ENCODE data around the gene AHCTF1. TPM values are rescaled to one million over a fixed set of nuclear protein-coding genes. Genes with fewer than 3 reads are reported as not detected.

Gene AHCTF1
- total and polyA plus RNA-seq, 8 donors: 22.4 to 62.5 (median 49.5) TPM

- Histone ChIP-seq H3K9me3 (no peaks in the 10 kb centered on the region), H3K36me3 (no peaks in the 10 kb centered on the region), H3K4me1 (no peaks in the 10 kb centered on the region), H3K27me3 (no peaks in the 10 kb centered on the region), H3K4me3 (no peak overlapping the region), H3K27ac (no peak overlapping the region)
- ATAC-seq (no peak), DNase-seq (no peak)
- TF ChIP-seq, protein P1, sequence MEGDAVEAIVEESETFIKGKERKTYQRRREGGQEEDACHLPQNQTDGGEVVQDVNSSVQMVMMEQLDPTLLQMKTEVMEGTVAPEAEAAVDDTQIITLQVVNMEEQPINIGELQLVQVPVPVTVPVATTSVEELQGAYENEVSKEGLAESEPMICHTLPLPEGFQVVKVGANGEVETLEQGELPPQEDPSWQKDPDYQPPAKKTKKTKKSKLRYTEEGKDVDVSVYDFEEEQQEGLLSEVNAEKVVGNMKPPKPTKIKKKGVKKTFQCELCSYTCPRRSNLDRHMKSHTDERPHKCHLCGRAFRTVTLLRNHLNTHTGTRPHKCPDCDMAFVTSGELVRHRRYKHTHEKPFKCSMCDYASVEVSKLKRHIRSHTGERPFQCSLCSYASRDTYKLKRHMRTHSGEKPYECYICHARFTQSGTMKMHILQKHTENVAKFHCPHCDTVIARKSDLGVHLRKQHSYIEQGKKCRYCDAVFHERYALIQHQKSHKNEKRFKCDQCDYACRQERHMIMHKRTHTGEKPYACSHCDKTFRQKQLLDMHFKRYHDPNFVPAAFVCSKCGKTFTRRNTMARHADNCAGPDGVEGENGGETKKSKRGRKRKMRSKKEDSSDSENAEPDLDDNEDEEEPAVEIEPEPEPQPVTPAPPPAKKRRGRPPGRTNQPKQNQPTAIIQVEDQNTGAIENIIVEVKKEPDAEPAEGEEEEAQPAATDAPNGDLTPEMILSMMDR (IDR thresholded peaks at IDR 0.05): no peak
- intact Hi-C loops (cut with DNase I): no loop called here
Measured at GRCh38 chr1:246803883-246804282, 127.9 kb downstream of the AHCTF1 start.

- H3K27me3 ChIP-seq: no peaks in the 10 kb centered on the region
- no peaks in the 10 kb centered on the region for H3K4me1 ChIP-seq
- no peak for ATAC-seq
- no peaks in the 10 kb centered on the region for H3K36me3 ChIP-seq
- no peak overlapping the region for H3K4me3 ChIP-seq
- no peak for DNase-seq
- TF ChIP-seq, protein P1 (IDR thresholded peaks at IDR 0.05): no peak
- H3K27ac ChIP-seq: no peak overlapping the region
- no peaks in the 10 kb centered on the region for H3K9me3 ChIP-seq
- intact Hi-C loops (cut with DNase I): no loop called here
Measured at GRCh38 chr1:246803373-246803772, 128.4 kb downstream of the AHCTF1 start.

- intact Hi-C loops (cut with DNase I): no loop called here
- H3K4me3 ChIP-seq: no peak overlapping the region
- no peaks in the 10 kb centered on the region for H3K4me1 ChIP-seq
- DNase-seq (no peak), ATAC-seq (no peak)
- H3K36me3 ChIP-seq: no peaks in the 10 kb centered on the region
- no peaks in the 10 kb centered on the region for H3K27me3 ChIP-seq
- no peak overlapping the region for H3K27ac ChIP-seq
- TF ChIP-seq, protein P1 (IDR thresholded peaks at IDR 0.05): no peak
- no peaks in the 10 kb centered on the region for H3K9me3 ChIP-seq
Measured at GRCh38 chr1:246801241-246802020, 130.3 kb downstream of the AHCTF1 start.

- no peaks in the 10 kb centered on the region for H3K36me3 ChIP-seq
- no peaks in the 10 kb centered on the region for H3K9me3 ChIP-seq
- no peak overlapping the region for H3K4me3 ChIP-seq
- TF ChIP-seq, protein P1 (IDR thresholded peaks at IDR 0.05): no peak
- DNase-seq (no peak), ATAC-seq (no peak)
- H3K4me1 ChIP-seq: no peaks in the 10 kb centered on the region
- intact Hi-C loops (cut with DNase I): no loop called here
- H3K27me3 ChIP-seq: no peaks in the 10 kb centered on the region
- H3K27ac ChIP-seq: no peak overlapping the region
Measured at GRCh38 chr1:246800756-246801155, 131.0 kb downstream of the AHCTF1 start.

DNA sequence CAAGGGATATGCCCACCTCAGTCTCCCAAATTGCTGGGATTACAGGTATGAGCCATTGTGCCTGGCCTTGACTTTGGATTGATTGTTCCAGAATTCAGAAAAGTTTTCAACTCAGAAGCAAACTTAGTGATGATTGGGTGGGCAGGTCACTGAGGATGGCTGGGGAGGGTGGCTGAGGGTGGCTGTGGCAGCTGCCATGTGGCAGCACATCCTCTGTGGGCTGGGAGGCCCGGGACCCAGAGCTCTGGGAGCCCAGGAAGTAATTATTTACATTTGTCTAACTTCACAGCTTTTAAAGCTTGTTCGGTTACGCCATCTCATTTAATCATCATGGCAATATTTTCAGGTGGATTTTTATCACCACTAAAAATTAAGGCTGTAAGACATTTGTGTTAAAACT, 131.4 kb downstream of the AHCTF1 start:
- Histone ChIP-seq H3K4me1 (no peaks in the 10 kb centered on the region), H3K9me3 (no peaks in the 10 kb centered on the region), H3K27me3 (no peaks in the 10 kb centered on the region), H3K4me3 (no peak overlapping the region), H3K36me3 (no peaks in the 10 kb centered on the region), H3K27ac (no peak overlapping the region)
- DNase-seq (no peak), ATAC-seq (no peak)
- intact Hi-C loops (cut with DNase I): no loop called here
- TF ChIP-seq, protein P1 (IDR thresholded peaks at IDR 0.05): no peak
